Epithelial cell of proximal tubule (primary cell): Measurements from ENCODE around the gene MS4A15. TPM values are rescaled to one million over a fixed set of nuclear protein-coding genes. Genes with fewer than 3 reads are reported as not detected.
A peak's percentile ranks its signal among the peaks of the same experiment; 100 is the strongest.

Experiments used
- DNase-seq: peaks from one replicate; pipeline ENCODE4 v3.0.0-alpha.2; 2011; ENCODE audit warnings: low read depth
- H3K4me3 ChIP-seq: 2 replicates; pipeline ENCODE4 v1.5.1; 2011; ENCODE audit warnings: low read depth, mild to moderate bottlenecking, low read length
- total RNA-seq: library from RNA; depleted of rRNA; stranded (reverse); fragments of >200 nt; gene quantifications from 2 replicates; pipeline ENCODE4 v1.2.3, GENCODE V29; 2015
- TF ChIP-seq, protein P1 (sequence below): conservative IDR thresholded peaks from 2 replicates; pipeline ENCODE4 v1.5.1; 2012; ENCODE audit warnings: low read depth, mild to moderate bottlenecking, low read length

MS4A15 gene
- total RNA-seq, 1 donor from 2014 or later, result not detected

DNA sequence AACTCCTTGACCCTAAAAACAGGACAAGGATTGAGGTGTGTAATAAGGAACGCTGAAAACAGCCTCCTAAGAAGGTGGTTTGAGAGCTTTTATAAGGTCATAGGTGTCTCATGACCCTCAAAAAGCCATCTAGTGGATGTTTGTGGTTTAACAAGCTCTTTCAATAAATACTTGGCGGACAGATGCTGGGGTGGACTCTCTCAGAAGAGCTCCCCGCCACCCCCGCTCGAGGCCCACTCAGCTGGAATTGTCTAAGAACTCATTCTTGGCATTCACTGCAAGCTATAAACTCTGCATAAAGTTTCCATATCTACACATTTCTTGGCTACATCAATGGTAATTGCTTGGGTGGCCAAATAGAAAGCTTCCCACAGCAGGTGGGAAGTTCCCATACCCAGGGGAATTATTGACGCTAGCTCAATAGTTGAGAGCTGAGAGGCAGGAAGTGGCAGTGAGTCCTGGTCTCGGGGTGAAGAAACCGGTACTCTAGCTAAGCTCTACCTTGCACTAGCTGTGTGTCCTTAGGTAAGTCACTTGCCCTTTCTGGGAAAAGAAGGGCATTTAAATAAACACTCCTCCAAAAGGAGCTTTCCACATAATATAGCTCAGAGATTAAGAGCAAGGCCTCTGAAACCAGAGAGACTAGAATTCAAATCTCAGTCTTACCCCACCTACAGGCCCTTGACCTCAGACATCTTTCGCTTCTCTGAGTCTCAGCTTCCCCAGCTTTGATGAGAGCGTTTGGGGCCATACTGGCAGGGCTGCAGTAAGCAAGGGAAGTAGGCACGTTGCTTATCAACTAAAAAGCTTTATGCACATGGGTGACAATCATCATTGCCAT lies 6.4 kb downstream of the MS4A15 start:
- TF ChIP-seq, protein P1, sequence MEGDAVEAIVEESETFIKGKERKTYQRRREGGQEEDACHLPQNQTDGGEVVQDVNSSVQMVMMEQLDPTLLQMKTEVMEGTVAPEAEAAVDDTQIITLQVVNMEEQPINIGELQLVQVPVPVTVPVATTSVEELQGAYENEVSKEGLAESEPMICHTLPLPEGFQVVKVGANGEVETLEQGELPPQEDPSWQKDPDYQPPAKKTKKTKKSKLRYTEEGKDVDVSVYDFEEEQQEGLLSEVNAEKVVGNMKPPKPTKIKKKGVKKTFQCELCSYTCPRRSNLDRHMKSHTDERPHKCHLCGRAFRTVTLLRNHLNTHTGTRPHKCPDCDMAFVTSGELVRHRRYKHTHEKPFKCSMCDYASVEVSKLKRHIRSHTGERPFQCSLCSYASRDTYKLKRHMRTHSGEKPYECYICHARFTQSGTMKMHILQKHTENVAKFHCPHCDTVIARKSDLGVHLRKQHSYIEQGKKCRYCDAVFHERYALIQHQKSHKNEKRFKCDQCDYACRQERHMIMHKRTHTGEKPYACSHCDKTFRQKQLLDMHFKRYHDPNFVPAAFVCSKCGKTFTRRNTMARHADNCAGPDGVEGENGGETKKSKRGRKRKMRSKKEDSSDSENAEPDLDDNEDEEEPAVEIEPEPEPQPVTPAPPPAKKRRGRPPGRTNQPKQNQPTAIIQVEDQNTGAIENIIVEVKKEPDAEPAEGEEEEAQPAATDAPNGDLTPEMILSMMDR, result peak; percentile 42
- no peak for DNase-seq
- no peak overlapping the region for H3K4me3 ChIP-seq

DNA sequence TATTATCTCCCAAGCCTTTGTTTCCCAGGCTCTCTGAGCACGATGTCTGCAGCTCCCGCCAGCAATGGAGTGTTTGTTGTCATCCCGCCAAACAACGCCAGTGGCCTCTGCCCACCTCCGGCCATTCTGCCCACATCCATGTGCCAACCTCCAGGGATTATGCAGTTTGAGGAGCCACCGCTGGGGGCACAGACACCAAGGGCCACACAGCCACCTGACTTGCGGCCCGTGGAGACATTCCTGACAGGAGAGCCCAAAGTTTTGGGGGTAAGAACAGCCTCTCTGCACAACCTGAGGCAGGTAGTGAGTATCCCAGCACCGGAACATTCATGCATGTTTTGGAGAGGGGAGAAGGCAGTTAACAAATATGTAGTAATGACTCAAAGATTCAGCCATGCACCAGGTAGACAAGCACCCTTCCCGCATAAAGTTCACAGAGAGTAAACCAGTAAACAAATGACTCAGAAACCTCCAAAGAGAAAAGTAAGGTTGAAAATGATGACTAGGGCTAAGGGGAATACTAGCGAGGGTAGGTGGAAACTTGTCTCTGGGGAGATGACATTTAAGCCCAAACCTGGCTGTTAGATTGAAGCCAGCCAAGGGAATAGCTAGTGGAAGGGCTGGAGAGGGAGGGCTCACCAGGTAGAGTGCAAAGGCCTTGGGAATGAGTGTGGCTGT lies 7.2 kb downstream of the MS4A15 start:
- no peak overlapping the region for H3K4me3 ChIP-seq
- TF ChIP-seq, protein P1, result peak; percentile 14
- DNase-seq, result no peak

DNA sequence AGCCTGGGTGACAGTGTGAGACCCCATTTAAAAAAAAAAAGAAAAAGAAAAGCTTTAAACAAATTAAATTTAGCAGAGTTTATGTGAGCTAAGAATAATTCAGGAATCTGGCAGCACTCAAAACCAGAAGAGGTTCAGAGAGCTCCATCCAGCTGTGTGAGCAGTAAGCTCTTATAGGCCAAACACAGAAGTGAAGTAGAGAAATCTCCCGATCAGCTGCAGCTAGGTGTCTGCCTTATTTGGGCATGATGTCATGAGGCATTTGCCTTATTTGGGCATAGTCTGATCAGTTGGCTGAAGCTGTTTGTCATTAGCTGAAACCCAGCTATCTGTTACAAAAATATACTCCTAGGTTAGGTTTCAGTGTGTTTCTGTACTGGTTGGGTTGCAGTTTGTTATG lies 8.2 kb downstream of the MS4A15 start:
- TF ChIP-seq, protein P1, result no peak
- DNase-seq, result no peak
- no peak overlapping the region for H3K4me3 ChIP-seq

- no peak for DNase-seq
- H3K4me3 ChIP-seq, result no peak overlapping the region
- TF ChIP-seq, protein P1, result no peak
These were observed 8.7 kb downstream of the MS4A15 start for GRCh38 chr11:60765355-60765754.

- DNase-seq, result no peak
- no peak overlapping the region for H3K4me3 ChIP-seq
- TF ChIP-seq, protein P1, result no peak
These were observed 9.9 kb downstream of the MS4A15 start for GRCh38 chr11:60766547-60766946.

- H3K4me3 ChIP-seq, result no peak overlapping the region
- TF ChIP-seq, protein P1, result peak; percentile 37
- no peak for DNase-seq
These were observed 10.7 kb downstream of the MS4A15 start for GRCh38 chr11:60767388-60767811.
